Measurements from ENCODE around the gene WDR3. TPM values are rescaled to one million over a fixed set of nuclear protein-coding genes. Genes with fewer than 3 reads are reported as not detected.
"Not testable (repeated sequence)": the region's sequence is repeated elsewhere in the genome, so short reads cannot be mapped to it uniquely, and the experiment has no call there.

Gene WDR3
- total RNA-seq, 4 donors from 2014 or later = 12.9 to 29.2 (median 24.0) TPM

- in situ Hi-C loops (cut with MboI; ENCODE audit: low sequenced_read_pairs in 4 of 4) (no loop called here), intact Hi-C loops (cut with DNase I; ENCODE audit: low total_unique reads) (no loop called here)
- Histone ChIP-seq H3K36me3 (peaks cover 0 to 53% of the 10 kb centered on the region in 2 donors), H3K4me1 (no peaks in the 10 kb centered on the region), H3K27ac (no peak overlapping the region), H3K27me3 (no peaks in the 10 kb centered on the region), H3K4me3 (no peak overlapping the region), H3K9me3 (no peaks in the 10 kb centered on the region)
- DNase-seq = no peak
- no peak for TF ChIP-seq POLR2A (IDR thresholded peaks at IDR 0.05)
- TF ChIP-seq, protein P1, sequence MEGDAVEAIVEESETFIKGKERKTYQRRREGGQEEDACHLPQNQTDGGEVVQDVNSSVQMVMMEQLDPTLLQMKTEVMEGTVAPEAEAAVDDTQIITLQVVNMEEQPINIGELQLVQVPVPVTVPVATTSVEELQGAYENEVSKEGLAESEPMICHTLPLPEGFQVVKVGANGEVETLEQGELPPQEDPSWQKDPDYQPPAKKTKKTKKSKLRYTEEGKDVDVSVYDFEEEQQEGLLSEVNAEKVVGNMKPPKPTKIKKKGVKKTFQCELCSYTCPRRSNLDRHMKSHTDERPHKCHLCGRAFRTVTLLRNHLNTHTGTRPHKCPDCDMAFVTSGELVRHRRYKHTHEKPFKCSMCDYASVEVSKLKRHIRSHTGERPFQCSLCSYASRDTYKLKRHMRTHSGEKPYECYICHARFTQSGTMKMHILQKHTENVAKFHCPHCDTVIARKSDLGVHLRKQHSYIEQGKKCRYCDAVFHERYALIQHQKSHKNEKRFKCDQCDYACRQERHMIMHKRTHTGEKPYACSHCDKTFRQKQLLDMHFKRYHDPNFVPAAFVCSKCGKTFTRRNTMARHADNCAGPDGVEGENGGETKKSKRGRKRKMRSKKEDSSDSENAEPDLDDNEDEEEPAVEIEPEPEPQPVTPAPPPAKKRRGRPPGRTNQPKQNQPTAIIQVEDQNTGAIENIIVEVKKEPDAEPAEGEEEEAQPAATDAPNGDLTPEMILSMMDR (IDR thresholded peaks at IDR 0.05 in 4 of 5, conservative IDR thresholded peaks at IDR 0.05 in 1 of 5) = no peak
- no peak for ATAC-seq
Measured at GRCh38 chr1:117919376-117919775, 10.2 kb upstream of the WDR3 start.

DNA sequence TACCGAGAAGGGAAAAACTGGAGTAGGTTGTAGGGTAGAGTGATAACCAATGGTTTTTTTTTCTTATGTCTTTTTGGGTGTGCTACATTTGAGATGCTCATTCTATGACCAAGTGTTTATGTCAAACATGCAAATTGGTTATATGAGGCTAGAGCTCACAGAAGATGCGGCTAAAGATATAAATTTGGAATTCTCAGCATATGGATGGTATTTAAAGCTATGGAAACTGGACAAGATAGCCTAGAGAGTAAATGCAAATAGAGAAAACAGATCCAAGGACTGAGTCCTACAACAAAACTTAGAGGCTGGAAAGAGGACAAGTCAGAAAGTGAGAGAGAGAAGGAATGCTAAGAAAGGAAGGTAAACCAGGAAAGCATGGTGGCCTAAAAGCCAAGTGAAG lies 7.5 kb upstream of the WDR3 start:
- H3K36me3 ChIP-seq = peaks cover 0 to 31% of the 10 kb centered on the region in 2 donors
- no peak for DNase-seq
- intact Hi-C loops (cut with DNase I; ENCODE audit: low total_unique reads) (no loop called here), in situ Hi-C loops (cut with MboI; ENCODE audit: low sequenced_read_pairs in 4 of 4) (no loop called here)
- H3K27ac ChIP-seq = no peak overlapping the region
- H3K4me1 ChIP-seq = no peaks in the 10 kb centered on the region
- H3K27me3 ChIP-seq = no peaks in the 10 kb centered on the region
- H3K9me3 ChIP-seq = no peaks in the 10 kb centered on the region
- TF ChIP-seq POLR2A (IDR thresholded peaks at IDR 0.05) = no peak
- TF ChIP-seq, protein P1 (IDR thresholded peaks at IDR 0.05 in 4 of 5, conservative IDR thresholded peaks at IDR 0.05 in 1 of 5) = no peak
- H3K4me3 ChIP-seq = no peak overlapping the region
- no peak for ATAC-seq

GRCh38 chr1:117922717-117923116 lies 6.8 kb upstream of the WDR3 start:
- peaks cover 0 to 24% of the 10 kb centered on the region in 2 donors for H3K36me3 ChIP-seq
- ATAC-seq; H3K4me1 ChIP-seq; H3K9me3 ChIP-seq; H3K27ac ChIP-seq; H3K27me3 ChIP-seq; DNase-seq; in situ Hi-C loops (cut with MboI; ENCODE audit: low sequenced_read_pairs in 4 of 4); H3K4me3 ChIP-seq; intact Hi-C loops (cut with DNase I; ENCODE audit: low total_unique reads): not testable (repeated sequence)

DNA sequence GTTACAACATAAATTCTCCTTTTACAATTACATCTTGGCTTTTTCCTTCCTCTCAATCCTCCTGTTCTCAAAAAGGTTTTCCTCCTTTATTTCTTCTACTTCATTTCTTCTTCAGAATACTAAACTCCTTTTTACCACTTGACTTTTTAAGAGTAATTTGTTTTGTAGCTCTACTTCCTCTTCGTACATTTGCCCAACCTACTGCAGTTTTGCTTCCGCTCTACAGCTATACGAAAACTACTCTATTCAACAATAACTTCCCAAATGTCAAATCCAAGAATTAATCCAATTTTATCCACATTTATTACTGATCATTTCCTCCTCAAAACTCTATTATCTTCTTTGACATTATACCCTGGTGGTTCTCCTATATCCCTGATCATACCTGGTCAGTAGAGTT lies 3.6 kb upstream of the WDR3 start:
- no peak overlapping the region for H3K27ac ChIP-seq
- DNase-seq (no peak), ATAC-seq (no peak)
- H3K4me1 ChIP-seq = peaks cover 22 to 24% of the 10 kb centered on the region in 2 donors
- in situ Hi-C loops (cut with MboI; ENCODE audit: low sequenced_read_pairs in 4 of 4) = no loop called here
- H3K4me3 ChIP-seq = no peak overlapping the region
- H3K9me3 ChIP-seq = no peaks in the 10 kb centered on the region
- no peaks in the 10 kb centered on the region for H3K36me3 ChIP-seq
- H3K27me3 ChIP-seq = no peaks in the 10 kb centered on the region
- intact Hi-C loops (cut with DNase I; ENCODE audit: low total_unique reads) = loop anchor here (5.0 kb wide), 1 partner anchor 559 kb away; the partner anchor contains the start of gene MAN1A2
- no peak for TF ChIP-seq POLR2A (IDR thresholded peaks at IDR 0.05)
- TF ChIP-seq, protein P1 (IDR thresholded peaks at IDR 0.05 in 4 of 5, conservative IDR thresholded peaks at IDR 0.05 in 1 of 5) = no peak

- Histone ChIP-seq H3K27me3 (no peaks in the 10 kb centered on the region), H3K4me1 (peaks cover 33 to 38% of the 10 kb centered on the region in 2 donors), H3K4me3 (peak overlapping the region; percentile 85 to 96 (median 94)), H3K36me3 (peaks cover 0 to 1% of the 10 kb centered on the region in 2 donors), H3K9me3 (no peaks in the 10 kb centered on the region), H3K27ac (peak overlapping the region; percentile 86 to 94 (median 93))
- TF ChIP-seq POLR2A (IDR thresholded peaks at IDR 0.05) = no peak
- TF ChIP-seq, protein P1 (IDR thresholded peaks at IDR 0.05 in 4 of 5, conservative IDR thresholded peaks at IDR 0.05 in 1 of 5) = no peak
- in situ Hi-C loops (cut with MboI; ENCODE audit: low sequenced_read_pairs in 4 of 4) = no loop called here
- DNase-seq (peak; percentile 36 to 41), ATAC-seq (peak; percentile 47 to 54)
- intact Hi-C loops (cut with DNase I; ENCODE audit: low total_unique reads) = loop anchor here (5.0 kb wide), 1 partner anchor 562 kb away; the partner anchor contains the start of gene MAN1A2
Measured at GRCh38 chr1:117928881-117929342, 627 bp upstream of the WDR3 start.

Measured in gastrocnemius medialis (tissue), 4 donors.